SK-N-SH treated with all-trans-retinoic acid at 6 μM for 48 hours (cell line): ENCODE measurements around the gene PRM1.

Experiments
- ATAC-seq: fragments of 200-7000 bp; cut with Tn5 transposase; 3 replicates; pipeline ENCODE4 v1.9.1; 2020; ENCODE audit warnings: mild to moderate bottlenecking, moderate library complexity
- ARNTL ChIP-seq: fragments of 450-650 bp; formaldehyde crosslinking; IDR thresholded peaks from 2 replicates; pipeline ENCODE4 v1.5.0; 2020; ENCODE audit warnings: low read depth, mild to moderate bottlenecking, moderate library complexity, borderline replicate concordance
- BACH2 ChIP-seq: fragments of 250-450 bp; sonication (Bioruptor Pico); IDR thresholded peaks from 2 replicates; pipeline ENCODE4 v1.9.0; 2021; ENCODE audit warnings: mild to moderate bottlenecking, borderline replicate concordance
- CREB5 ChIP-seq: fragments of 250-450 bp; sonication (Bioruptor Pico); IDR thresholded peaks from 2 replicates; pipeline ENCODE4 v1.5.1; 2020; ENCODE audit warnings: low read depth, mild to moderate bottlenecking, moderate library complexity
- CSDC2 ChIP-seq: fragments of 250-450 bp; sonication (Bioruptor Pico); IDR thresholded peaks from 2 replicates; pipeline ENCODE4 v1.5.0; 2020; ENCODE audit warnings: mild to moderate bottlenecking, moderate library complexity
- CSRNP3 ChIP-seq: fragments of 250-450 bp; sonication (Bioruptor Pico); IDR thresholded peaks from 2 replicates; pipeline ENCODE4 v1.5.1; 2021; ENCODE audit warnings: mild to moderate bottlenecking, moderate library complexity
- ESRRG ChIP-seq: fragments of 250-450 bp; sonication (Bioruptor Pico); IDR thresholded peaks from 2 replicates; pipeline ENCODE4 v1.6.1; 2021; ENCODE audit warnings: mild to moderate bottlenecking
- GLIS3 ChIP-seq: fragments of 250-450 bp; sonication (Bioruptor Pico); IDR thresholded peaks from 2 replicates; pipeline ENCODE4 v1.5.0; 2020; ENCODE audit warnings: mild to moderate bottlenecking, moderate library complexity
- ISL1 ChIP-seq: fragments of 250-450 bp; sonication (Bioruptor Pico); IDR thresholded peaks from 2 replicates; pipeline ENCODE4 v2.1.2; 2022; ENCODE audit warnings: mild to moderate bottlenecking, moderate library complexity
- OSR1 ChIP-seq: fragments of 250-450 bp; sonication (Bioruptor Pico); IDR thresholded peaks from 2 replicates; pipeline ENCODE4 v1.8.0; 2022; ENCODE audit warnings: moderate library complexity, mild to moderate bottlenecking, inconsistent platforms
- PATZ1 ChIP-seq: fragments of 250-450 bp; sonication (Bioruptor Pico); IDR thresholded peaks from 2 replicates; pipeline ENCODE4 v1.8.0; 2020; ENCODE audit warnings: mild to moderate bottlenecking, moderate library complexity, borderline replicate concordance
- POU6F1 ChIP-seq: fragments of 250-450 bp; sonication (Bioruptor Pico); IDR thresholded peaks from 2 replicates; pipeline ENCODE4 v1.8.0; 2021; ENCODE audit warnings: low read depth, mild to moderate bottlenecking, moderate library complexity, borderline replicate concordance
- PPARA ChIP-seq: fragments of 250-450 bp; sonication (Bioruptor Pico); IDR thresholded peaks from 2 replicates; pipeline ENCODE4 v1.5.0; 2020; ENCODE audit warnings: mild to moderate bottlenecking, borderline replicate concordance
- RARB ChIP-seq: fragments of 250-450 bp; sonication (Bioruptor Pico); IDR thresholded peaks from 2 replicates; pipeline ENCODE4 v1.8.0; 2021; ENCODE audit warnings: mild to moderate bottlenecking, moderate library complexity
- SNAI2 ChIP-seq: fragments of 250-450 bp; sonication (Bioruptor Pico); IDR thresholded peaks from 2 replicates; pipeline ENCODE4 v1.5.0; 2020; ENCODE audit warnings: mild to moderate bottlenecking, moderate library complexity
- TCF4 ChIP-seq: fragments of 250-450 bp; sonication (Bioruptor Pico); IDR thresholded peaks from 2 replicates; pipeline ENCODE4 v1.8.0; 2021; ENCODE audit warnings: mild to moderate bottlenecking, moderate library complexity, borderline replicate concordance
- TOX ChIP-seq: fragments of 250-450 bp; sonication (Bioruptor Pico); IDR thresholded peaks from 2 replicates; pipeline ENCODE4 v1.8.0; 2021; ENCODE audit warnings: mild to moderate bottlenecking, moderate library complexity, borderline replicate concordance
- TSHZ2 ChIP-seq: fragments of 250-450 bp; sonication (Bioruptor Pico); IDR thresholded peaks from 2 replicates; pipeline ENCODE4 v1.5.0; 2020; ENCODE audit warnings: mild to moderate bottlenecking, moderate library complexity
- ZC3H10 ChIP-seq: fragments of 250-450 bp; sonication (Bioruptor Pico); IDR thresholded peaks from 2 replicates; pipeline ENCODE4 v1.5.1; 2021; ENCODE audit warnings: mild to moderate bottlenecking, moderate library complexity
- ZFP3 ChIP-seq: fragments of 250-450 bp; sonication (Bioruptor Pico); IDR thresholded peaks from 2 replicates; pipeline ENCODE4 v1.5.0; 2020; ENCODE audit warnings: mild to moderate bottlenecking, moderate library complexity
- ZFP30 ChIP-seq: fragments of 450-650 bp; formaldehyde crosslinking; IDR thresholded peaks from 2 replicates; pipeline ENCODE4 v1.5.0; 2022; ENCODE audit warnings: mild to moderate bottlenecking, moderate library complexity
- ZNF565 ChIP-seq: fragments of 450-650 bp; formaldehyde crosslinking; conservative IDR thresholded peaks from 2 replicates; pipeline ENCODE4 v1.5.0; 2020; ENCODE audit warnings: low read depth, mild to moderate bottlenecking, moderate library complexity
- ZNF70 ChIP-seq: fragments of 450-650 bp; formaldehyde crosslinking; IDR thresholded peaks from 2 replicates; pipeline ENCODE4 v1.5.0; 2020; ENCODE audit warnings: mild to moderate bottlenecking, moderate library complexity
- ZNF8 ChIP-seq: fragments of 450-650 bp; formaldehyde crosslinking; IDR thresholded peaks from 2 replicates; pipeline ENCODE4 v1.5.0; 2020; ENCODE audit warnings: mild to moderate bottlenecking, moderate library complexity

PRM1 gene

GRCh38 chr16:11312718-11313492 is 31.8 kb upstream of the PRM1 start:
- ATAC-seq, result peak; percentile 76
- TF ChIP-seq ZFP30 (CRISPR knock-in tag) (no peak), ZFP3 (CRISPR knock-in tag) (no peak), ZC3H10 (CRISPR knock-in tag) (no peak), ZNF8 (CRISPR knock-in tag) (no peak), CSRNP3 (CRISPR knock-in tag) (no peak), GLIS3 (no peak), TOX (CRISPR knock-in tag) (no peak), ZNF70 (CRISPR knock-in tag) (no peak), ESRRG (no peak), POU6F1 (CRISPR knock-in tag) (no peak), TSHZ2 (CRISPR knock-in tag) (no peak), CSDC2 (CRISPR knock-in tag) (no peak), OSR1 (CRISPR knock-in tag) (no peak), CREB5 (CRISPR knock-in tag) (no peak), BACH2 (CRISPR knock-in tag) (no peak), RARB (CRISPR knock-in tag) (no peak), SNAI2 (CRISPR knock-in tag) (no peak), ARNTL (no peak)

- ATAC-seq, result no peak
- TF ChIP-seq OSR1 (CRISPR knock-in tag) (no peak), TCF4 (CRISPR knock-in tag) (no peak), ZC3H10 (CRISPR knock-in tag) (no peak), RARB (CRISPR knock-in tag) (no peak), TSHZ2 (CRISPR knock-in tag) (no peak), SNAI2 (CRISPR knock-in tag) (no peak), ISL1 (CRISPR knock-in tag) (no peak), ZNF565 (no peak), BACH2 (CRISPR knock-in tag) (no peak), GLIS3 (no peak), CSDC2 (CRISPR knock-in tag) (no peak), PATZ1 (CRISPR knock-in tag) (no peak), POU6F1 (CRISPR knock-in tag) (no peak), ZNF8 (CRISPR knock-in tag) (no peak), TOX (CRISPR knock-in tag) (no peak), ARNTL (no peak), PPARA (CRISPR knock-in tag) (no peak), ZFP30 (CRISPR knock-in tag) (no peak)
Observed at GRCh38 chr16:11310997-11311561, 29.9 kb upstream of the PRM1 start.
